Neural cell (in vitro differentiated cells): ENCODE results near the gene PLAGL1. TPM values are rescaled to one million over a fixed set of nuclear protein-coding genes. Genes with fewer than 3 reads are reported as not detected.
A peak's percentile ranks its signal among the peaks of the same experiment; 100 is the strongest.

Experiments used
- H2AFZ ChIP-seq: fragments of 200-600, 300-800 bp; sonication (generic), shearing (Covaris generic); 2 replicates; pipeline ENCODE4 v1.6.0; 2014; ENCODE audit warnings: low read depth, mild to moderate bottlenecking, antibody characterized with exemption, low read length, moderate library complexity
- H3F3A ChIP-seq: fragments of 200-600 bp; shearing (Covaris generic); 2 replicates; pipeline ENCODE4 v1.6.1; 2016; ENCODE audit warnings: mild to moderate bottlenecking, moderate library complexity, mixed read lengths, antibody characterized with exemption, low read length; ENCODE audit not compliant: insufficient read depth, poor library complexity, severe bottlenecking
- H3K27ac ChIP-seq: fragments of 200-600, 300-800 bp; sonication (generic), shearing (Covaris generic); 2 replicates; pipeline ENCODE4 v1.5.1; 2014; ENCODE audit warnings: mild to moderate bottlenecking, low read length, moderate library complexity
- H3K27me3 ChIP-seq: fragments of 300-800, 200-600 bp; sonication (generic), shearing (Covaris generic); 2 replicates; pipeline ENCODE4 v1.6.0; 2014; ENCODE audit warnings: mild to moderate bottlenecking, low read depth, low read length, moderate library complexity; ENCODE audit not compliant: insufficient read depth
- H3K36me3 ChIP-seq: fragments of 300-800, 200-600 bp; sonication (generic), shearing (Covaris generic); 2 replicates; pipeline ENCODE4 v1.5.1; 2014; ENCODE audit warnings: mild to moderate bottlenecking, antibody characterized with exemption, low read length, moderate library complexity; ENCODE audit not compliant: insufficient read depth
- H3K4me2 ChIP-seq: fragments of 300-800, 200-600 bp; sonication (generic), shearing (Covaris generic); 2 replicates; pipeline ENCODE4 v1.6.0; 2014; ENCODE audit warnings: mild to moderate bottlenecking, low read length
- H3K4me3 ChIP-seq: fragments of 300-800, 200-600 bp; sonication (generic), shearing (Covaris generic); 2 replicates; pipeline ENCODE4 v1.5.1; 2014; ENCODE audit warnings: mild to moderate bottlenecking, low read length, moderate library complexity
- H3K79me2 ChIP-seq: fragments of 200-600 bp; shearing (Covaris generic); replicated peaks from 2 replicates; pipeline ENCODE4 v1.6.0; 2014; ENCODE audit warnings: mild to moderate bottlenecking, low read length, moderate library complexity; ENCODE audit not compliant: insufficient read depth
- H3K9ac ChIP-seq: fragments of 300-800, 200-600 bp; sonication (generic), shearing (Covaris generic); 2 replicates; pipeline ENCODE4 v1.6.1; 2016; ENCODE audit warnings: mild to moderate bottlenecking, low read length, mixed read lengths
- H3K9me2 ChIP-seq: fragments of 200-600 bp; shearing (Covaris generic); 2 replicates; pipeline ENCODE4 v1.6.1; 2016; ENCODE audit warnings: mild to moderate bottlenecking, low read length, mixed read lengths; ENCODE audit not compliant: insufficient read depth
- H3K9me3 ChIP-seq: fragments of 200-600, 300-800 bp; sonication (generic), shearing (Covaris generic); 2 replicates; pipeline ENCODE4 v1.6.1; 2016; ENCODE audit warnings: mild to moderate bottlenecking, mixed run types, low read length, moderate library complexity, mixed read lengths
- H4K20me1 ChIP-seq: fragments of 200-600 bp; shearing (Covaris generic); 2 replicates; pipeline ENCODE4 v1.6.1; 2016; ENCODE audit warnings: mild to moderate bottlenecking, mixed run types; ENCODE audit not compliant: insufficient read depth
- EP300 ChIP-seq: fragments of 450-650 bp; conservative IDR thresholded peaks from 2 replicates; pipeline ENCODE4 v1.6.1; 2014; ENCODE audit warnings: antibody characterized with exemption, mild to moderate bottlenecking, moderate library complexity; ENCODE audit not compliant: poor library complexity, severe bottlenecking
- EZH2 ChIP-seq: fragments of 200-600, 300-800 bp; shearing (Covaris generic), sonication (generic); IDR thresholded peaks from 2 replicates; pipeline ENCODE4 v1.6.1; 2014; ENCODE audit warnings: antibody characterized with exemption, low read length, borderline replicate concordance, mild to moderate bottlenecking; ENCODE audit not compliant: insufficient read depth, poor library complexity, severe bottlenecking
- MXI1 ChIP-seq: fragments of 450-650 bp; conservative IDR thresholded peaks from 2 replicates; pipeline ENCODE4 v1.6.1; 2014; ENCODE audit warnings: antibody characterized with exemption, mild to moderate bottlenecking; ENCODE audit not compliant: poor library complexity, severe bottlenecking
- POLR2AphosphoS5 ChIP-seq: IDR thresholded peaks from 2 replicates; pipeline ENCODE4 v1.6.1; 2012
- RAD21 ChIP-seq: fragments of 450-650 bp; conservative IDR thresholded peaks from 2 replicates; pipeline ENCODE4 v1.6.1; 2014; ENCODE audit warnings: antibody characterized with exemption, mild to moderate bottlenecking, moderate library complexity
- SMC3 ChIP-seq: fragments of 450-650 bp; conservative IDR thresholded peaks from 2 replicates; pipeline ENCODE4 v1.6.1; 2014; ENCODE audit warnings: antibody characterized with exemption, mild to moderate bottlenecking, moderate library complexity; ENCODE audit not compliant: poor library complexity
- TAF1 ChIP-seq: IDR thresholded peaks from 2 replicates; pipeline ENCODE4 v1.6.1; 2012; ENCODE audit warnings: low read depth
- polyA plus RNA-seq: library from polyadenylated mRNA; depleted of rRNA; stranded (reverse); fragments of >200 nt; gene quantifications from 2 replicates; pipeline ENCODE4 v1.2.3, GENCODE V29; 2014
- small RNA-seq, 3 experiments: library from RNA; depleted of rRNA; stranded (forward); fragments of <200 nt; gene quantifications; one replicate each; pipeline ENCODE3, GENCODE V24; 2012
- TF ChIP-seq, protein P1 (sequence below): IDR thresholded peaks from 2 replicates; pipeline ENCODE4 v1.6.1; 2012; ENCODE audit warnings: borderline replicate concordance
- TF ChIP-seq, protein P2 (sequence below): fragments of 450-650 bp; IDR thresholded peaks from 2 replicates; pipeline ENCODE4 v1.5.1; 2014; ENCODE audit warnings: antibody characterized with exemption, mild to moderate bottlenecking, moderate library complexity; ENCODE audit not compliant: poor library complexity, severe bottlenecking

Gene PLAGL1
- polyA plus RNA-seq, 1 donor from 2014 or later = 22.3 TPM

DNA sequence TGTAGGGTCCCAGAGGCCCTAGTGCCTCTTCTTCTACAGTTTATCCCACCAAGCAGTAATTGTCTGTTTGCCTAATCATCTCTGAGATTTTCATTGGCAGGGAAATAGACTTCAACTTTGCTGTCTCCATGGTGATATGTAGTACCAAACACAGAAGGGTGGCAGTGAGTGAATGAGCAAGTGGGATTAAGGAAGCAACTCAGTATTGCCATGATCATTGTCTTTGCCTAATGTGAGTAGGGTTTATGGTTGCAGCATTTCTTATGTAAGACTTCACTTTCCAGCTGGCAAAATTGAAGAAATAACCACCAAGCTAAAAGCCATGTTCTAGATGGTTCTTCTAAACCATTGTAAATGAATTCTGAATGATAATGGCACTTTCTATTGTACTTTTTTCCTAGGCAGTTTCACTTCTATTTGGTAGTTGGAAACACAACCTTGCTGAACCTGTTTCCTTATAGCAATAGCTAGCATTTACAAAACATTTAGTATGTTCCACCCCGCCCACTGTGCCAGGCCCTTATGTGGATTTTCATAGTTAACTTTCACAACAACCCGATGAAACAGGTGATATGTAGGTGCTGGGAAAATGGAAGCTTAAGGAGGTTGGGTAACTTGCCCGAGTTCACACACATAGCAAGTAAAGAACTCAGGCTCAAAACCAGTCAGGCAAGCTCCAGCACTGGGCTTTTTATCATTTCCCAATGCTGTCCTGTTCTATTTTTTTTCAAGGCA, 111.8 kb downstream of the PLAGL1 start:
- TF ChIP-seq, protein P1, sequence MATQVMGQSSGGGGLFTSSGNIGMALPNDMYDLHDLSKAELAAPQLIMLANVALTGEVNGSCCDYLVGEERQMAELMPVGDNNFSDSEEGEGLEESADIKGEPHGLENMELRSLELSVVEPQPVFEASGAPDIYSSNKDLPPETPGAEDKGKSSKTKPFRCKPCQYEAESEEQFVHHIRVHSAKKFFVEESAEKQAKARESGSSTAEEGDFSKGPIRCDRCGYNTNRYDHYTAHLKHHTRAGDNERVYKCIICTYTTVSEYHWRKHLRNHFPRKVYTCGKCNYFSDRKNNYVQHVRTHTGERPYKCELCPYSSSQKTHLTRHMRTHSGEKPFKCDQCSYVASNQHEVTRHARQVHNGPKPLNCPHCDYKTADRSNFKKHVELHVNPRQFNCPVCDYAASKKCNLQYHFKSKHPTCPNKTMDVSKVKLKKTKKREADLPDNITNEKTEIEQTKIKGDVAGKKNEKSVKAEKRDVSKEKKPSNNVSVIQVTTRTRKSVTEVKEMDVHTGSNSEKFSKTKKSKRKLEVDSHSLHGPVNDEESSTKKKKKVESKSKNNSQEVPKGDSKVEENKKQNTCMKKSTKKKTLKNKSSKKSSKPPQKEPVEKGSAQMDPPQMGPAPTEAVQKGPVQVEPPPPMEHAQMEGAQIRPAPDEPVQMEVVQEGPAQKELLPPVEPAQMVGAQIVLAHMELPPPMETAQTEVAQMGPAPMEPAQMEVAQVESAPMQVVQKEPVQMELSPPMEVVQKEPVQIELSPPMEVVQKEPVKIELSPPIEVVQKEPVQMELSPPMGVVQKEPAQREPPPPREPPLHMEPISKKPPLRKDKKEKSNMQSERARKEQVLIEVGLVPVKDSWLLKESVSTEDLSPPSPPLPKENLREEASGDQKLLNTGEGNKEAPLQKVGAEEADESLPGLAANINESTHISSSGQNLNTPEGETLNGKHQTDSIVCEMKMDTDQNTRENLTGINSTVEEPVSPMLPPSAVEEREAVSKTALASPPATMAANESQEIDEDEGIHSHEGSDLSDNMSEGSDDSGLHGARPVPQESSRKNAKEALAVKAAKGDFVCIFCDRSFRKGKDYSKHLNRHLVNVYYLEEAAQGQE = no peak
- peak; percentile 49 for TF ChIP-seq EP300
- Histone ChIP-seq H2AFZ (no peak overlapping the region), H3K4me3 (peak overlapping the region; percentile 10), H3K9me3 (no peaks in the 10 kb centered on the region), H3K27ac (no peak overlapping the region), H3K79me2 (no peaks in the 10 kb centered on the region), H4K20me1 (no peaks in the 10 kb centered on the region), H3F3A (no peaks in the 10 kb centered on the region), H3K27me3 (no peaks in the 10 kb centered on the region), H3K36me3 (no peaks in the 10 kb centered on the region), H3K9me2 (no peaks in the 10 kb centered on the region), H3K9ac (no peak overlapping the region), H3K4me2 (no peak overlapping the region)

DNA sequence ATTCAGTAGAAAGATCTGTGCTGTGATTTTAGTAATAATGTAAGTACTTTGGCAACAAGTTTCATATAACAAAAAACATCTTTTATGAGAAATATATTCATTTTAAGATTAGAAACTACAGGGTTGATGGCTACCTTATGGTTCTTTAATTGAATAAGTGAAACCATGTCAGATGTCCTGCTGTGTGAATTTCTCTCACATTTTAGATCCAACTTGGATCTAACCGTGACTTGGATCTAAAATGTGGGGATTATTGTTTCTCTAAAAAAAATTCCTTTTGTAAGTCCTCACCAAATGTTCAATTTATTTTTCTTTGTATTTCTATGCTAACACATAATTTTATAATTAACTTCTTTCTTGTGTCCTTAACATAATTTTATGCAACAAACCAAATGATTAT, 113.4 kb downstream of the PLAGL1 start:
- TF ChIP-seq EP300 (no peak), SMC3 (no peak), MXI1 (no peak), POLR2AphosphoS5 (no peak), RAD21 (no peak), EZH2 (no peak), TAF1 (no peak)
- TF ChIP-seq, protein P2, sequence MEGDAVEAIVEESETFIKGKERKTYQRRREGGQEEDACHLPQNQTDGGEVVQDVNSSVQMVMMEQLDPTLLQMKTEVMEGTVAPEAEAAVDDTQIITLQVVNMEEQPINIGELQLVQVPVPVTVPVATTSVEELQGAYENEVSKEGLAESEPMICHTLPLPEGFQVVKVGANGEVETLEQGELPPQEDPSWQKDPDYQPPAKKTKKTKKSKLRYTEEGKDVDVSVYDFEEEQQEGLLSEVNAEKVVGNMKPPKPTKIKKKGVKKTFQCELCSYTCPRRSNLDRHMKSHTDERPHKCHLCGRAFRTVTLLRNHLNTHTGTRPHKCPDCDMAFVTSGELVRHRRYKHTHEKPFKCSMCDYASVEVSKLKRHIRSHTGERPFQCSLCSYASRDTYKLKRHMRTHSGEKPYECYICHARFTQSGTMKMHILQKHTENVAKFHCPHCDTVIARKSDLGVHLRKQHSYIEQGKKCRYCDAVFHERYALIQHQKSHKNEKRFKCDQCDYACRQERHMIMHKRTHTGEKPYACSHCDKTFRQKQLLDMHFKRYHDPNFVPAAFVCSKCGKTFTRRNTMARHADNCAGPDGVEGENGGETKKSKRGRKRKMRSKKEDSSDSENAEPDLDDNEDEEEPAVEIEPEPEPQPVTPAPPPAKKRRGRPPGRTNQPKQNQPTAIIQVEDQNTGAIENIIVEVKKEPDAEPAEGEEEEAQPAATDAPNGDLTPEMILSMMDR = no peak
- TF ChIP-seq, protein P1 = no peak
- no peaks in the 10 kb centered on the region for H3K36me3 ChIP-seq
- H3K27me3 ChIP-seq = no peaks in the 10 kb centered on the region
- H2AFZ ChIP-seq = no peak overlapping the region
- no peaks in the 10 kb centered on the region for H3F3A ChIP-seq
- no peak overlapping the region for H3K9ac ChIP-seq
- no peaks in the 10 kb centered on the region for H3K79me2 ChIP-seq
- H3K9me2 ChIP-seq = no peaks in the 10 kb centered on the region
- no peak overlapping the region for H3K4me3 ChIP-seq
- H4K20me1 ChIP-seq = no peaks in the 10 kb centered on the region
- no peak overlapping the region for H3K4me2 ChIP-seq
- no peaks in the 10 kb centered on the region for H3K9me3 ChIP-seq
- H3K27ac ChIP-seq = no peak overlapping the region

Small RNA genes within 50 kb of the gene (small RNA-seq; reads per million reads assigned to genes)
- 0 reads per million in 3 experiments for gene RF02143

Other genes starting within 250 kb of the PLAGL1 start
- 25.4 and 35.5 TPM in 2 replicates for gene LTV1, start 164.9 kb downstream of the PLAGL1 start, polyA plus RNA-seq
- gene ZC2HC1B, start 143.8 kb downstream of the PLAGL1 start, polyA plus RNA-seq = 0.34 TPM in 1 of 2 replicates, not detected in the other
- 246 and 257 TPM in 2 replicates for gene SF3B5, start 87.3 kb upstream of the PLAGL1 start, polyA plus RNA-seq
- not detected in 2 replicates for gene STX11, start 142.3 kb upstream of the PLAGL1 start, polyA plus RNA-seq